HG02588 (cell line): Measurements from ENCODE around the gene CAMSAP3.
"Not testable (repeated sequence)": the region's sequence is repeated elsewhere in the genome, so short reads cannot be mapped to it uniquely, and the experiment has no call there.

Experiments used
- ATAC-seq: cut with Tn5 transposase; IDR thresholded peaks from one replicate; pipeline ENCODE4 v1.9.1; 2021; ENCODE audit warnings: mild to moderate bottlenecking, moderate library complexity; ENCODE audit not compliant: unreplicated experiment

Gene CAMSAP3

DNA sequence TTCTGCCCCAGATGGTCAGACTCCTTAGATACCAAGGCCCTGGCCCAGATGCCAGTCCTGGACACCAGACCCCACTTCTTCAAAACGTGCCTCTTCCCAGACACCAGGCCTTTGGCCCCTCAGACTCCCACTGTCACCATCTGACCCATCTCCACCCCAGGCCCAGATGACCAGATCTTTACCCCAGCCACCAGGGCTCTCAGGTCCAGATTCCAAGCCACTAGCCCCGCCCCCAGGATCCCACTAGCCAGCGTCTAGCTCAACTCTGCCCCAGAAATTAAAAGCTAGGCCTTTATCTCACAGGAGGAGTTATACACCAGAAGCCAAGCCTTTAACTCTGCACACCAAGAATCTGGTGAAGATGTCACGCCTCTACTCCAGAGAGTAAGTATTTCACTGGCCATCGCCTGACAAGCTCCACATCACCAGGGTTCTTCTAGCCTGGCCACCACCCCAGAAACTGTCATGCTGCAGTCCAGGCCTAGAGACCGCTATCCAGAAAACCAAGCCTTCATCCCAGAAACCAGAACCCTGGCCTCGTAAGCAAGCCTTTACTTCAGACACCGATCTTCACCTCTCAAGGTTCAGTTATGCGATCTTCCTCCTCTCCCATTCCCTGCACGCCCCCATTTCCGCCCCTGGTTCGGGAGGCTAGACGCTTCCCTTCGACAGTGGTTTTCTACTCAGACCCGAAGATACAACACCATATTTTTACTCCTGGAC is 33.1 kb downstream of the CAMSAP3 start:
- ATAC-seq, result no peak

DNA sequence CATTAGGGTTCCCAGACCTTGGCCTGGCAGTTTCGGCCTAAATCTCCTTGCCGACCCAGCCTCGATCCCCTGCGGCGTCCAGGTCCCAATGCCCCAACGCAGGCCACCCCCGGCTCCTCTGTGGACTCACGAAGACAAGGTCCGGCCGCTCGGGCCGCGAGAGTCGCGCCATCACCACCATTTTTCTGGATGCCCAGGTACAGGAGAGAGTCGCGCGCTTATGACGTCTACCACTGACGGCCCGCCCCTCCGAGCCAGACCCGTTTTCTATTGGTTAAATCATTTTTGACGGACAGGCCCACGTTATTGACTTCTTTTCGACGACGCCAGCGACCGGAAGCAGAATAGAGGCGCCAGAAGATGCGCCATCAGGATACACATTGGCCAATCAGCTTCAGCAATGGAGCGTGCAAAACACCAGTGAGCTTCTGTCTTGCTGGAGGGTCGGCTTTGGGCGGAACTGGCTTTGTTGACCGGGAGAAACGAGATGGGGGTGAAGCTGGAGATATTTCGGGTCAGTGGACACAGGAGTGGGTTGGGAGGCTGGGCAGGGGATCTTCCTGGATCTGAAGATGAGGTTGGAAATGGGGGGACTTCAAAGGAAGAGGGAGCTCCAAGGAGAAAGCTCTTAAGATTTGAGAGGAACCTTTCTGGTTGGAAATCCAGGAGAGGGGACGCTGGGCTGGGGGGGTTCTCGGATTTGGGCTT is 33.8 kb downstream of the CAMSAP3 start, which contains the start of the genes PET100 and XAB2:
TSS of gene PET100 (plus strand) at position 447 of the 708 bp plus-strand sequence. CDS start at position 488, 41 bp downstream.
TSS of gene XAB2 (minus strand) at position 199 of the 708 bp plus-strand sequence. CDS start at position 181, 18 bp downstream.
- ATAC-seq, result peak; percentile 85

DNA sequence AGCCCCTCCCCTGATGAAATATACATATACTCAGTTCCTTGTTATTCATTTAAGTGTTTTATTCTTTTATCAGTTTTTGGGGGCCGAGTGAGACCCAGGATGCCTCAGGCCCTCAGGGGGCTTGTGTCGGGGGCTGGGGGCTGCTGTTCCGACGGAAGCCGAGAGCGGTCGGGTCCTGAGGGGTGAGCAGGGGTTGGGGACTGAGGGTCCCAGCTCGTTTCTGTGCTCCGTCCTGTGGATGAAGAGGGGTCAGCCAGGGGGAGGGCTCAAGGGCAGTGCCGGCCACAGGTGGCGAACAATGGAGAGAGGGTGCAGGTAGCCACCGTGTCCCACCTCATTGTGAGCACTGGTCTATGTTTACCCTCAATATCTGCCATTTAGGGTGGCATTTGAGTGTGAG is 35.9 kb downstream of the CAMSAP3 start:
- no peak for ATAC-seq

DNA sequence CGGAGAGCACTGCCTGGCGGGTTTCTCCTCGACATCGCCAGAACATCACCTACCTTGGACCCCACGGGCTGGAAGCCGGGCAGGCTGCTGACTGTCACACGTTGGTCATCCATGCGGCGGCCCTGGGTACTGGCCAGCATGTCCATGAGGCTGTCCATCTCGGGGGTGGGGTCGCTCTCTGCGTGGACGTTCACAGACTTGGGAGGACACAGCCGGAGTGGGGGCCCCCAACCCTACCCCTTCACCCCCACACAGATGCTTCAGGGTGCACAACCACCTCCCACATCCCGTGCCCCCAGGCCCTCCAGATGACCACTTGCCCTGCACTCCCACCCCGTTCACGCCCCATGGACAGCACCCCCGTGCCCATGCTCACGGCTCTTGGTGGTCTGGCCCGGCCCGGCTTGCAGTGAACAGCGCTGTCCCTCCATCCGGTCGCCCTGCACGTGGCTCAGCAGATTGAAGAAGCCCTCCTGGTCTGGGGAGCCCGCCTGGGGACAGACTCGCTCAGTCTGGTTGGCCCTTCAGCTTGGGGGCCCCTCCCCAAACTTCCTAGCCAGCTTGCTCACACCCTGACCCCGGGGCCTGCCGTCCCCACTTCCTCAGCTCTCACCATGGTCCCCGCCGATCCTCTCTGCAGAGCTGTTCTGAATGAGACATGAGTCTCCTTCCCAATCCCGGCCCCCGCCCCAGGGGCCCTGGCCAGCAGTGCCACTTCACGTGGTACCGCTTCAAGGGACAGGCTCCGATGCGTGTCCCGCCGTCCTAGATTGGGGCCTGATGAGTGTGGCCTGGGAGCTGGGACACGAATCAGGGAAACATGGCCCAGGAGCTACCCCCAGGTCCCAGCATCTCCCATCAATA is 36.9 kb downstream of the CAMSAP3 start:
- no peak for ATAC-seq

DNA sequence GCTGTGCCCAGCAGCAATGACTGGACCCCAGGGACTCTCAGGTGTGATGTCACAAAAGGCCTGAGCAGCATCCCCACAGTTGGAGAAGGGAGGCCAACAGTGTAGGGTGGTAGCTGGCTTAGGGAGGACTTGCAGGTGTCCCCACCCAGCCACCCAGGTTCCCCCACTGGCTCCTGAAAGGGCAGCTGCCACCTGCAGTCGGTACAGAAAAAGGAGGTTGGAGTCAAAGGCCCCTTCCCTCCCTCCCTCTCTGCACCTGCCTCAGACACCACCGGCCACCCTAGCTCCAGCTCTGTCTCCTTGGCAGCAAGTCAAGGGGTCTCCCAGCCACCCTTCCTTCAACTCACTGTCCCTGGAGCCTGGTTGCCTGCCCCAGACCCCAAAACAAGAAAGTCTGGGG is 38.0 kb downstream of the CAMSAP3 start, which contains the start of gene PCP2:
TSS of gene PCP2 (minus strand) at position 22 of the 400 bp plus-strand sequence. CDS start 262 bp downstream, outside the sequence.
- no peak for ATAC-seq

DNA sequence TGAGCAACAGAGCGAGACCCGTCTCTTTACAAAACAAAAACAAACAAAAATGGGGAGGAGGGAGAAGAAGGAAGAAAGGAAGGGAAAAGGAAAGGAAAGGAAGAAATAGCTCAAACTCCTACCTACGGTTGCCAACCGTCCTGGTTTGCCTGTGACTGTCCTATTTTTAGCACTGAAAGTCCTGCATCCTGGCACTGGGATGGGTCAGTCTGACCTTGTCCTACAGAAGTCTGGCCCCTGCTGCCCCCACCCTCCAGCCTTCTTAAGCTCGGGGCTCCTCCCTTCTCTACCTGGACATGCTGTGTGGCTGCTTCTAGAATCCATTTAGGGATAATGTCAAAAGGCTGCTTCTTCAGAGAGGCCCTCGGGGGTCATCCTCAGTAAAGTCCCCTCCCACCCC is 40.0 kb downstream of the CAMSAP3 start:
- no peak for ATAC-seq

DNA sequence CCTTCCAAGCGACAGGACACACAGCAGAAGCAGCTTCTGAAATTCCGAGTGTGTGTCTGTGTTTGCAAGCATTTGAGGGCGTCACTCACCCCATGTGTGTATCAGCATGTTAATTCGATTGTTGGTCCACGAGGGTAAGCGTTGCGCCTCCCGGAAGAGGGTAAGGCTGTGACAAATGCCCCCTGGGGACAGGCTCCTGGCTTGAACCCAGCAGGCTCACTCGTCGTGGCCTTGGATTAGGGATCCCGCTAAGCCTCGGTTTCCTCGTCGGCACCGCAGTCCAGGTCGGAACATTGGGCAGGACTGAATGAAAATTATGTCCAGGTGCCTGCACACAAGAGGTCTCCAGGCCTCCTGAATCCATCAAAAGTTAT is 40.6 kb downstream of the CAMSAP3 start:
- no peak for ATAC-seq

DNA sequence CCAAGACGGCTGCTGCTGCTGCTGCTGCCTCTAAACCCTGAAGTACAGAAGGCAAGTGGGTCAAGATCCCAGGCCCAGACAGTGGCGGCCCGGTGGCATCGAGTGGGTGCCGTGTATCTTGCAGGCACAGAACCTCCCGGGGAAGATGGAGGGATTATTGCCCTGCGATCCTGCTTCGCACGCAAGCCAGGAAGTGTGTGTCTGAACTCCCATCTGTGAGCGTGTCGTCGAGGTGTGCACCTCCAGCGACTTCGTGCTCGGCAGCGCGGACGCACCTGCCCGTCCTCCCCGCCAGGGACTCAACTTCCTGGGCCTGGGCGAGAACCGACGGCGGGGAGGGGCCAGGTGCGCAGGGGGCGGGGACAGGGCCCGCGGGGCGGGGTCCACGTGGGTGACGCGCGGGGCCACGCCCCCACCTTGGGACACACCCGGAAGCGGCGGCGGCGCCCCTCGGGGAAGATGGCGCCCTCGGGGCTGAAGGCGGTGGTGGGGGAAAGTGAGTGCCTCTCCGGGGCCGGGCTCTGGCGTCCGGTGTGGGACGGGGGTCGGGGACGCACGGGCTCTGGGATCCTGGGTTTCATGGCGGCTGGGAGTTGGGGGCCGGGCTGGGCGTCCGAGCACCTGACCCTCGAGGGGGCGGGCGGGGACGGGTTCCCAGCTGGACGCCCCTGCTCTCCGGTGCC is 41.2 kb downstream of the CAMSAP3 start, which contains the start of gene STXBP2:
TSS of gene STXBP2 (plus strand) at position 420 of the 683 bp plus-strand sequence. CDS start at position 460, 40 bp downstream.
- peak; percentile 64 for ATAC-seq

DNA sequence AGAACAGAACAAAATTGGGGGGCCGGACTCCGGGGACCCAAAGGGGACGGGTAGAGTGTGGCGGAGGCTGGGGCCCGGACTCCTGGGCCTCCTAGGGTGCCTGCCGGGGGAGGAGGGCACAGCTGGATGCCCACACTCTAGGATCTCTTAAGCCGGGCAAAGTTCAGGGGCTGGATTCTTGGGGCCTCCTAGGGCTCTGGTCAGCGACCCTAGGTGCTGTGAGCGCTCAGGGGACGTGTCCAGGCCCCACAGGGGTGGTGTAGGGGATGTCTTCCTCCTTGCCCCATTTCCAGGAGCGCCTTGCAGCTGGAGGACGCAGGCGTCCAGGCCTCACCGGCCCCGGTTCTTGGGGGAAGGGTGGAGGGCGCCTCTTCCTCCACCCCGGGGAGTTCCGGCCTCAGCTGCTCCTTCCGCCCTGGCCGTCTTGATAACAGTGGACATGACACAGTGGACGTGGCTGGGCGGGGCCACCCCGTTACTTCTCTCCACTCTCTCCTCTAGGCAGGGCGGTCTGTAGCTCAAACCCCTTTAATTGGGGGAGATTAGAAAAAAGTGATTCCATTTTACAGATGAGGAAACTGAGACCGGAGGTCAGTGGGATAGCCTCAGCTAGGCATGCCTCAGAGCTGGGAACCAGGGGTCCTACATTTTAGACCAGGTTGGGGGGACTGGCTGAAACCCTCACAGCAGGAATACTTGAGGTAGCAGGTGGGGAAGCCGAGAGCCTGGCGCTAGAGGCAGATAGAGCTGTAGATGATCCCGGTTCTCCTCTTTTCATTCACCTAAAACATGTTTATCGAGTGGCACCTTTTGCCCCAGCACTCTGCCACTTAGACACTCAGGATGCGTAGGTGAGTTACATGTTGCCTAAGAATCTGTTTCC is 42.0 kb downstream of the CAMSAP3 start:
- ATAC-seq, result peak; percentile 6

DNA sequence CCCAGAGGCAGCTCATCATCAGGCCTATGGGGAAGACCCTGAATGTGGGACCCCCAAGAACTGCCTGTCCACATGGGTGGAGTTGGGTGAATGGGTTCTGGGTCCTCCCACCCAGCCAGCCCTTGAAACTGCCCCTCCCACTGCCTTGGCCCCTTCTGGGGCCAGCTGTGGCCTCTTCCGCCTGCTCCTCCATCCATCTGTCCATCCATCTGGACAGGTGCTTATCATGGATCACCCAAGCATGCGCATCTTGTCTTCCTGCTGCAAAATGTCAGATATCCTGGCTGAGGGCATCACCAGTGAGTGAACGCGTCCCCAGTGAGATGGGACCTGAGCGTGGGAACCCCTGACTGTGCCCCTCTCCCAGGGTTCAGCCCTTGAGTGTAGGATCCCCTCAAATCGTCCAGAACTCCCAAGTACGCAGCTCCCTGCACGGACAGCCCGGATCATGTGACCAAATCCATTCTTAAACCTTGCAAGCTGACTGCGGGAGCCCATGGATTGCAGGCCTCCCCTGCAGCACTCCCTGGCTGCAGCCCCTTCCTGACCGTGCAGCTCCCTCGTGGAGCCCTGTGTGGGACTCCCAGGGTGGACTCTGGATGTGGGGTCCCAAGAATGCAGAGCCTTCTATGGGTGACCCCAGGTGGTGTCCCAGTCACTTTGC is 43.3 kb downstream of the CAMSAP3 start:
- no peak for ATAC-seq

DNA sequence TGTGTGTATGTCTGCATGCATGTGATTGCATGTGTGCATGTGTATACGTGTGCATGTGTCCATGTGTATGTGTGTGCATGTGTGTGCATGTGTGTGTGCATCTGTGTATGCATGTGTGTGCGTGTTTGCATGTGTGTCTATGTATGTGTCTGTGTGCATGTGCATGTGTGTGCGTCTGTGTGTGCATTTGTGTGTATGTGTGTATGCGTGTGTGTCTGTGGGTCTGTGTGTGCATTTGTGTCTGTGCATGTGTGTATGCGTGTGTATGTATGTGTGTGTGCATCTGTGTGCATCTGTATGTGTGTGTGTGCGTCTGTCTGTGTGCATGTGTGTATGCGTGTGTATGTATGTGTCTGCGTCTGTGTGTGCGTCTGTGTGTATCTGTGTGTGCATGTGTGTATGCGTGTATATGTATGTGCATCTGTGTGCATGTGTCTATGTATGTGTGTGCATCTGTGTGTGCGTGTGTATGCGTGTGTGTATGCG is 44.2 kb downstream of the CAMSAP3 start:
- no peak for ATAC-seq

DNA sequence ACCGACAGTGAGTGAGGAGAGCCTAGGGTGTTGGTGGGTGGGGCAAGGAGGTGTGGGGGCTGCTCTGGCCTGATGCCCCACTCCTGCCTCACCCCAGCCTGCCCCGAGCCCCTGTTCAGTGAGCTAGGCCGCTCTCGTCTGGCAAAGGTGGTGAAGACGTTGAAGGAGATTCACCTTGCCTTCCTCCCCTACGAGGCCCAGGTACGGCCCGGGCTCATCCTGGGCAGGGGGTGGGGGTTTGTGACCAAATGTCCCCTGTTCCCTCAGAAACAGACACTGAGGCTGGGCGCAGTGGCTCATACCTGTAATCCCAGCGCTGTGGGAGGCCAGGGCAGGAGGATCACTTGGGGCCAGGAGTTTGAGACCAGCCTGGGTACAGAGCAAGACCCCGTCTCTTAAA is 45.1 kb downstream of the CAMSAP3 start:
- no peak for ATAC-seq

DNA sequence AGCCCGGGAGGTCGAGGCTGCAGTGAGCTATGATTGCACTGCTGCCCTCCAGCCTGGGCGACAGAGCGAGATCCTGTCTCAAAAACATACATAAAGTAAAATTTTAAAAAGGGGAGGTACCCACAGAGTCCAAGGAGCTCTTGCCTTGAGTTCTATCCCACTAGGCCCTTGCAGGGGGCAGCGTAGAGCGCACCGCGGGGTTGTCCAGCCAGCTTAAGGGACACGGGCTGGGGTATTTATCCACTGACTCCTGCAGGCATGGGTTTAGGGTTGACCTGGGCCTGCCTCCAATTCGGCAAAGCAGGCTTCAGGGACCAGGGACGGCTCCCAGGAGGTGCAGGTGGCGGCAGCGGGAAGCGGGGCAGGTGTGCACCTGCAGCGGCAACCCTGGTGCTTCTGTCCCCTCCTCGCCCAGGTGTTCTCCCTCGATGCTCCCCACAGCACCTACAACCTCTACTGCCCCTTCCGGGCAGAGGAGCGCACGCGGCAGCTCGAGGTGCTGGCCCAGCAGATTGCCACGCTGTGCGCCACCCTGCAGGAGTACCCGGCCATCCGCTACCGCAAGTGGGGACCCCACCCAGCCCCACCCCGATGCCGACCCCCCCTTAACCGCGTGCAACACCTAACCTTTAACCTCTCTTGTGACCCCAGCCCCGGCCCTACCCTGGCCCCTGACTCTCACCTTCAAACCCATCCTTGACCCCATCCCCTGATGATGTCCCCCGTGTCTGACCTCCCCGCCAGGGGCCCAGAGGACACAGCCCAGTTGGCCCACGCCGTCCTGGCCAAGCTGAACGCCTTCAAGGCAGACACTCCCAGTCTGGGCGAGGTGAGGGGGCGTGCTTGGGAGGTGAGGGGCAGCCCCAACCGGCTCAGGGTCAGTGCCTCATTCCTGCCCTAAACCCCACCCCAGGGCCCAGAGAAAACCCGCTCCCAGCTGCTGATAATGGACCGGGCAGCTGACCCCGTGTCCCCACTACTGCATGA is 45.9 kb downstream of the CAMSAP3 start:
- no peak for ATAC-seq

DNA sequence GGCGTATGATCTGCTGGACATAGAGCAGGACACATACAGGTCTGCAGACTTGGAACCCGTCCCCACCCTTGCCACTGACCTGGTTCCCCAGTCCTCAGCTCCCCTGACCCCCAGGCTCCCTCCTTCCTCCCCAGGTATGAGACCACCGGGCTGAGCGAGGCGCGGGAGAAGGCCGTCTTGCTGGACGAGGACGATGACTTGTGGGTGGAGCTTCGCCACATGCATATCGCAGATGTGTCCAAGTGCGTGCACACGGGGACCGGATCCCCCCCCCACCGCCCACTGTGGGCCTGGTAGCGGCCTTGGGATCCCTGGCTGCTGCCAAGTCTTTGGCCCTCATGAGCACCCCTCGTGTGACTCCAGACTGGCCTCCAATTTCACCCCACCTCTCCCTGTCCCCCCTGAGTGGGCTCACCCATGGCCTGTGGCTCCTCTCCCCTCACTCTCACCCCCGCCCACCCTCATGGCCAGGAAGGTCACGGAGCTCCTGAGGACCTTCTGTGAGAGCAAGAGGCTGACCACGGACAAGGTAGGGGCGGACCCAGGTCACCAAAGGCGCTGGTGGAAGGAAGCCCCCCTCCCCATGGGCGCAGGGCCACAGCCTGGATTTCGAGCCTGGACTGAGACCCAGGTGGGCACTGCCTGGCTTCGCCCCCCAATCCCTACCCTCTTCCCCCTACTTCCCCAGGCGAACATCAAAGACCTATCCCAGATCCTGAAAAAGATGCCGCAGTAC is 46.8 kb downstream of the CAMSAP3 start:
- ATAC-seq, result no peak

DNA sequence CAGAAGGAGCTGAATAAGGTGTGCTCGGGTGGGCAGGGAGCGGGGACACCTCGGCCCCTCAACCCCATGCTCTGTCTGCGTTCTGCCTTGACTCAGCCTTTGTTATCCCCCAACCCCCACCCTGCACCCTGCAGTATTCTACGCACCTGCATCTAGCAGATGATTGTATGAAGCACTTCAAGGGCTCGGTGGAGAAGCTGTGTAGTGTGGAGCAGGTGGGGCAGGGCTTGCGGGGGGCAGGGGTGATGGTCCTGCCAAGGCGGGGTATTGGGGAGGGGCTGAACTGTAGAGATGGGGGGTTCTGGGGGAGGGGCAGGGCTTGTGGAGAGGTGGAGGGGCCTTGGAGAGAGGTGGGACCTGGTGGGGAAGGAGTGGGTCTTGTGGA is 47.4 kb downstream of the CAMSAP3 start:
- ATAC-seq, result no peak

DNA sequence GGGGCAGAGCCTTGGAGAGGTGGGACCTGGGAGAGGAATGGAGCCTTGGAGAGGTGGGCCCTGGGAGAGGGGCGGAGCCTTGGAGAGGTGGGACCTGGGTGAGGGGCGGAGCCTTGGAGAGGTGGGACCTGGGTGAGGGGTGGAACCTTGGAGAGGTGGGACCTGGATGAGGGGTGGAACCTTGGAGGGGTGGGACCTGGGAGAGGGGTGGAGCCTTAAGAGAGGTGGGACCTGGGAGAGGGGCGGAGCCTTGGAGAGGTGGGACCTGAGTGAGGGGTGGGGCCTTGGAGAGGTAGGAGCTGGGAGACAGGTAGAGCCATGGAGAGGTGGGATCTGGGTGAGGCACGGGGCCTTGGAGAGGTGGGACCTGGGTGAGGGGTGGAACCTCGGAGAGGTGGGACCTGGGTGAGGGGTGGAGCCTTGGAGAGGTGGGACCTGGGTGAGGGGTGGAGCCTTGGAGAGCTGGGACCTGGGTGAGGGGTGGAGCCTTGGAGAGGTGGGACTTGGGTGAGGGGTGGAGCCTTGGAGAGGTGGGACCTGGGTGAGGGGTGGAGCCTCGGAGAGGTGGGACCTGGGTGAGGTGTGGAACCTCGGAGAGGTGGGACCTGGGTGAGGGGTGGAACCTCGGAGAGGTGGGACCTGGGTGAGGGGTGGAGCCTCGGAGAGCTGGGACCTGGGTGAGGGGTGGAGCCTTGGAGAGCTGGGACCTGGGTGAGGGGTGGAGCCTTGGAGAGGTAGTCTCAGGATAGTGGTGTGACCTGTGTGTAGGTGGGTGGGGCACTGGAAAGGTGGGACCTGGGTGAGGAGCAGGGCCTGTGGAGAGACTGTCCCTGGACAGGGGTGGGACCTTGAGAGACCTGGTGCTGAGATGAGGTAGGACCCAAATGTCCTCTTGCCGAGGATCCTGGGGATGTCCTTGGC is 48.2 kb downstream of the CAMSAP3 start:
- not testable (repeated sequence) for ATAC-seq
